HG02642 (cell line): Measurements from ENCODE around the gene RPL36A.
A peak's percentile ranks its signal among the peaks of the same experiment; 100 is the strongest.

ENCODE experiments used
- ATAC-seq: cut with Tn5 transposase; IDR thresholded peaks from one replicate; pipeline ENCODE4 v1.9.1; 2021; ENCODE audit warnings: mild to moderate bottlenecking; ENCODE audit not compliant: unreplicated experiment, poor library complexity

The RPL36A gene

DNA sequence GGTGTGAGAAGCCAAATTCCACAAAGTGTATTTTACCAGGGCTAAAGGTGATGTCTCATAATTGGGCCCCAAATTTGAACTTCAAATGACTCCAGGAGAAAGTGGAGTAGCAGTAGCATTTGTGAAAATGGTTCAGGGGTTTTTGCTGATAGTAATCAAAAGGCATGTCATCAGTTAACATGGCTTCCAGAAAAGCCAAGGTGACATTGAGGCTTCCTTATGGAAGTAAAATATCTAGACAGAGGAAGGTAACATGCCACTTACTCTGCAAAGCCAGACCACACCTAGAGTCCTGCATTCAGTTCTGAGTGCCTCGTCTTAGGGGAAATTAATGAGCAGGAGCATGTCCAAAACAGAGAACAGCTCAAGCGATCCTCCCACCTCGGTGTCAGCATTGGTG is 2.2 kb upstream of the RPL36A start:
- ATAC-seq, result no peak

DNA sequence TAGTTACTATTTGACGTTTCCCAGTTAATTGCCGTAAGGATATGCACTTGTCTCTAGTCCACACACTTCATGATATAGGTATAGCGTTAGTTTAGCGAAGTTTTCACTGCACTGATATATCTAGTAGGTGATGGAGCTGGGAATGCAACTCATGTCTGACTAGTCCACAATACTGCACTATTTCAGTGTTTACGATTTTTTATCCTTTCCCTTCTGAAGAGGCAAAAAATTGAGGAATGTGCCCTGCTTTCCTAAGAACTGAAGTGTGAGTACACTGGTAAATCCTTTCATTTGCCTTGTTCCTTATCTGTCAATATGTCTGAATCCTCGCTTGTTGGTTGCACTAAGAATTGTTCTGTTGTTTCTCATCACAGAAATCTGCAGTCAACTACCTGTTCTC is 1.0 kb downstream of the RPL36A start:
- ATAC-seq, result no peak

DNA sequence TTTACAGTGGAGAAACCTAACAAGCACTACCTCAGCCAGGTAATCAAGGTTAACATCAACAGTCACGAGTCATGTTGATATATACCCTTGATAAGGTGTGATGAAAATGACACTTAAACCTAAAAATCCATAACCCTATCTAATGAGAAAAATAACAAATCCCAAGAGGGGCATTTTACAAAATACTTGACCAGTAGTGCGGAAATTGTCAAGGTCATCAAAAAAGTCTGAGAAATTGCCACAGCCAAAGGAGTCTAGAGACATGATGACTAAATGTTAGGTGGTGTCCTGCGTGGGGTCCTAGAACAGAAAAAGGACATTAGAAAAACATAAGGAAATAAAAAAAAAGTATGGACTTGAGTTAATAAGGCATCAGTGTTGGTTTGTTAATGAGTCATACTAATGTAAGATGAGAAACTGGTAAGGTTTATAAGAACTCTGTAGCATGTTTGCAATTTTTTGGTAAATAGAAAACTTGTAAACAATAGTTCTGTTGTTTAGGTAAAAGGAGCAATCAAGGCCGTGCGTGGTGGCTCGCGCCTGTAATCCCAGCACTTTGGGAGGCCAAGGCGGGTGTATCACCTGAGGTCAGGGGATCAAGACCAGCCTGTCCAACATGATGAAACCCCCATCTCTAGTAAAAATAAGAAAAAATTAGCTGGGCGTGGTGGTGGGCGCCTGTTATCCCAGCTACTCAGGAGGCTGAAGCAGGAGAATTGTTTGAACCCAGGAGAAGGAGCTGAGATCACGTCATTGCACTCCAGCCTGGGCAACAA is 2.9 kb downstream of the RPL36A start:
- ATAC-seq, result no peak

DNA sequence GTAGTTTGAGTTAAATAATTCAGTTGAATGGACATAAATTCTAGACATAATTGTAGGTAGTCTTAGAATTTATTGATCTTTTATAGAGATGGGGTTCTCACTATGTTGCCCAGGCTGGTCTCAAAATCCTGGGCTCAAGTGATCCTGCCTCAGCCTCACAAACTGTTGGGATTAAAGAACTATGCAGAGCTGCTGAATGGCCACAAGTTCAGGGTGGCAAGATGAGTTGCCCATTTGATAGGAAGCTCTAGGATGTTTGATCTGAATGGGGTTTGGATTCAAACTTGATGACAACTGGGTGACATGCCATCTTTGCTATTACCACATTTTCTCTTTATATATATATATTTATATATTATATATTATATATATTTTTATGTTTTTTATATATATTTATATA is 3.6 kb downstream of the RPL36A start:
- ATAC-seq, result no peak

DNA sequence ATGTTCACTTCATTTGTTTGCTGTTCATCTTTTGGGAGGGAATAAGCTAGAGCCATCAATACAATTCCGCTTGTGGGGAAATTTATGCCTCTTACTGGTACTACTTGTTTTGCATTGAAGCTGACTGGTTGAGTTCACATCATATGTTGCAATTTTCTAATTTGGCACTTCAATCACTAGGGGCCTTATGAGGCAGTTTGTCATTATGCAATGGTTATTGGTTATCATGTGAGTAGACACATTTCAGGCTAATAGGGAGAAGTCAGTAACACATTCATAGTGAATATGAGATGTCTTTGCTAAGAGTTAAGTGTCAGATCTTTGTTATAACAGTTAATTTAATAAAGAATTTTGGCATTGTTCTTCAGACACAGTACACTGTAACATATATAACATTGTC is 5.0 kb downstream of the RPL36A start:
- no peak for ATAC-seq

DNA sequence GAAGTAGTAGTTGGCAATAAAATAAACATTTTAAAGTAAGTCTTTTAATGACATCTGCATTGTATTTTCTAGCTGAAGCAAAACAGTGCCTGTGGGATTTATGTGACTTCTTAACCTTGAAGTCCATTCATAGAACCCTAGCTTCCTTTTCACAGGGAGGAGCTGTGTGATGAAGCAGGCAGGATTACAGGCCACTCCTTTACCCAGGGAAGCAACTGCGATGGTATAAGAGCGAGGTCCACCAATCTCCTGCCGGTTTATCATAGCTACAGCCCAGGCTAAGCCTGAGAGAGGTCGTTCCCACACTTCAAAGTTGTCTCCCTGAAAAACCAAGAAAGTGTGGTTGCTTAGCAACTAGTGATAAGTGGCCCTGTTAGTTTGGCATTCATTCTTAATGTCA is 7.0 kb downstream of the RPL36A start:
- no peak for ATAC-seq

DNA sequence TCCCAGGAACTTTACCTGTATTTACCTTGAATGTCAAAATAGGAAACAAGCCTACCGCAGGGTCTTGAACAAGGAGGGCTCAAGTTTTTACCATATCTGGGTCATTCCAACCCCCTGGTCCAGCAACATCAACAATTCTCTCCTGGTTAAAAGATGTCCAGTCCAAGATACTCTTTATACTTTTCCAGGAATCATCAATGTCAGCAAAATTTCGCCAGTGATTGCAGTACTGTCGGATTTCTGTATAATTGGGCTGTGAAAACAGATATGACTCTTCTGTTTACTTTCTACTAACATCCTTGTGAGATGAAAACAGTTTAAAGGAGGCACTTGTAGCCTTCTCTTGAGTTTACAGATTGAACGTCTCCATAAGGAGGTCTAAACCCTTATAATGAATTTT is 7.9 kb downstream of the RPL36A start:
- no peak for ATAC-seq

DNA sequence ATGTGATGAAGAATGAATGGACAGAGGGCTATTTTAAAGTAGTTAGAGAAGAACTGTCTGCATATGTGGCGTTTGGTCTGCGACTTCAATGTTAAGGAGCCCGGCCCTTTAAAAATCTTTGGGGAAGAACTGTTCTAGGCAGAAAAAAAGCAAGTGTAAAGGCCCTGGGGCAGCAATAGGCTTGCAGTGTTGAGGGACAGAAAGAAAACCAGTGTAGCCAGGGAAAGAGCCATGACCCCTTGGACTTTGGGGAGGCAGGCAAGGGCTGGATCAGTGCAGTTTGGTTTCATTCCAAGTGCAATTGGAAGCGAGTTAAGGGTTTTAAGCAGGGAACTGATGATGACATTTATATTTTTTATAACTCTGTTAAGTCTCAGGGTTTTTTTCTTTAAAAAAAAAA is 9.0 kb downstream of the RPL36A start:
- ATAC-seq, result no peak

DNA sequence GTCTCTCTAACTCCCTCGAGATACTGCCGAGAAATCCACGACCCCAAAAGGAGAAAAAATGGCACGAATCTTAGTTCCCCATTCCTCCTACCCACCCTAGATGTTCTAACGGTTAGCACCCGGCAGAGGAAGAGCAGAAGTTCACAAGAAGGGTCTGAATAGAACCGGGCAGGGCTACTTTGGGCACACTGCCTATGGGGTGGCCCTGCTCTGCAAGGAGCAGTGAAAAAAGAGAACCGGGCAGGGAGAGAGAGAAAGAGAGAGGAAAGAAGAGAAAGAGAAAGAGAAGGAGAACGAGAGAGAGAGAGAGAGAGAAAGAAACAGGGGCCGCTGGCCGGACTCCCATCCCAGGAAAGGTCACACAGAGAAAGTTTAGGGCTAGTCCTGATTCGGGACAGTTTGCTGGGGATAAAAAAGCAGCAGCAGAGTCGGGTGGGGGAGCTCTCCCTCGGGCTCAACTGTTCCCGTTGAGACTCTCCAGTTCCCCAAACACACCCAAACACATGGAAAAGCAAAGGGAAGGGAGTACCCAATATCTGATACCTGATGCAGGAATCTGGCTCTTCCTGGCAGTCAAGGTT is 16.4 kb downstream of the RPL36A start:
- no peak for ATAC-seq

DNA sequence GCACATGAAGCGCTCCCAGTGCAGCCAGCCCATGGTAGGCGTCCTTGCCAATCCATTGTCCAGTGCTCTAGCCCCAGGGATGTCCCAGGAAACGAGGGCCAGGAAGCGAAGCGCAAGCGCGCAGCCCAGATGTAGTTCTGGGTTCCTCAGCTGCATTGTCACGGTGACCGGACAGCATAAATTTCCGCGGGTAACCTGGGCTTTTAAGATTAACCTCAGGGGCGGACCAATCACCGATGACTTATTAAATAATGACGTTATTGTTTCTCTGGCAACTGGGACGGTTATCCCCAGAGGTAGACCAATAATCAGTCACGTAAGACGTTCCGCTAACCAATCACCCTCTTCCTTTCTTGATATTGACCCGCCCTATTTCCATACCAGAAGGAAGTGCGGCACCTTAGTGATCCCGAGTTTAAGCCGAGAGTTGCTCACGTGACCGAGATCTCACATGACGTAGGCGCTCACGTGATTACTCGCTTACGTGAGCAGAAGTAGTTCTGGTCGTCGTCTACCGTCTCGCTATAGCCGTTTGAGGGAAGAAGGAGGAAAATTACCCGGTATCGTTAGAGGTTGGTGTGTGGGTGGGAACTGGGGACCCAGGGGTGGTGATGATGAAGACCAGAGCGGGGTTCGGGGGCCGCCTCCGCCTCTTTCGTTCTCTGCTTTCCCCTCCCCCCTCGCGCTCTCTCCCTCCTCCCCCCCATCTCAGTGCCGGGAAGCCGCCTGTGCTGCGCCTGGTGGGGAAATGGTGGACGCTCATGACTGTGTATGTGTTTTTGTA is 17.1 kb downstream of the RPL36A start, which contains the start of the genes GLA and HNRNPH2:
Gene GLA, minus strand, starts transcription at position 178 of the 784 bp plus-strand sequence. Its CDS starts 22 bp downstream, at position 156.
Gene HNRNPH2, plus strand, starts transcription at position 475 of the 784 bp plus-strand sequence. CDS start 3,767 bp downstream, outside the sequence.
- peak; percentile 94 for ATAC-seq

DNA sequence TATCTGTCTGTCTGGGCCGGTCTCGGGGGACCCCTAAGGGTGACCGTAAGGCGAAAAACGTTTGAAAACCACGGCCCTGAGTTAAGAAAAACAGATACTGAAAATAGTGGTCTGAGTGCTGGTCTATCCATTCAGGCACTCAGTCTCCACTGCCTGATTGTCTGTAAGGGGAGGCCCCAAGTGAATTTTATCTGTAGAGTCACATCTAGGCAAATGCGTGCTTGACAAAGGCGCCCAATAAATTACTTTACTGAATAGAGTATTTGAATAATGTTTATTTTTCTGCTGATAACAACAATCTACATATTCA is 17.7 kb downstream of the RPL36A start:
- ATAC-seq, result no peak

DNA sequence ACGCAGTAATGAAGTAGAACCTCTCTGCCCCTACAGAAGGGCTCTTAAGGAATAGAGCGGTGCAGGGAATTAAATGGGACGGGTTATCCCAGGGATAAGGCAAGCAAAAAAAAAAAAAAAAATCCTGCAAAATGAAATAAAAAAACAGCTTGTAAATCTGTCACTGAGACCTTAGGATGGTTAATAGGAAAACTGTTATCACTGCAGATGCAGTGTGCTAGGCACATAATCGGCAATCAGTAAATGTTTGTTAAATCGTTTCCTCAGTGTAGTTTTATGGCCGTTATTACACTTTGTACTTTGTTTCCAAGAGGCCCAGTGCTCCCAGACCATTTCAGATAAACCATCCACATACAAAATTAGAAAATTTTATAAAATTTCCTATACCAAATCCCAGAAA is 18.2 kb downstream of the RPL36A start:
- no peak for ATAC-seq

DNA sequence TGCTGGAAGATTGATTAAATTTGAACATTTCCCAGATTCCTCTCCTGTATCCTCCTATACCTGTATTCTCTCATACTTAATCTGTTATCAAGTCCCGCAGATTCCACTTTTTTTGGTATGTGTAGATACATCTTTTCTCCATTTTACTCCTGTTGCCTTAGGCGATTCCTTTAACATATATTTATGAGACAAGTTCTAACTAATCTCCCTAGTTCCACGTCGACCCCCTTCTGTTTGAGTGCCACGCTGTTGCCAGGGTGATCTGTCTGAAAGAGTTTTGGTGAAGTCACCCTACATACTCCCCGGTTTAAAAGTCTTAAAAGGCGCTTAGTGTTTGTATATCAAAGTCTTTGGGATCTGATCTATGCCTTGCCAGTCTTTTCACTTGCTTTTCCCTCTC is 19.6 kb downstream of the RPL36A start:
- ATAC-seq, result no peak

DNA sequence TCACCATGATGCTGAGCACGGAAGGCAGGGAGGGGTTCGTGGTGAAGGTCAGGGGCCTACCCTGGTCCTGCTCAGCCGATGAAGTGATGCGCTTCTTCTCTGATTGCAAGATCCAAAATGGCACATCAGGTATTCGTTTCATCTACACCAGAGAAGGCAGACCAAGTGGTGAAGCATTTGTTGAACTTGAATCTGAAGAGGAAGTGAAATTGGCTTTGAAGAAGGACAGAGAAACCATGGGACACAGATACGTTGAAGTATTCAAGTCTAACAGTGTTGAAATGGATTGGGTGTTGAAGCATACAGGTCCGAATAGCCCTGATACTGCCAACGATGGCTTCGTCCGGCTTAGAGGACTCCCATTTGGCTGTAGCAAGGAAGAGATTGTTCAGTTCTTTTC is 21.2 kb downstream of the RPL36A start:
- ATAC-seq, result no peak

DNA sequence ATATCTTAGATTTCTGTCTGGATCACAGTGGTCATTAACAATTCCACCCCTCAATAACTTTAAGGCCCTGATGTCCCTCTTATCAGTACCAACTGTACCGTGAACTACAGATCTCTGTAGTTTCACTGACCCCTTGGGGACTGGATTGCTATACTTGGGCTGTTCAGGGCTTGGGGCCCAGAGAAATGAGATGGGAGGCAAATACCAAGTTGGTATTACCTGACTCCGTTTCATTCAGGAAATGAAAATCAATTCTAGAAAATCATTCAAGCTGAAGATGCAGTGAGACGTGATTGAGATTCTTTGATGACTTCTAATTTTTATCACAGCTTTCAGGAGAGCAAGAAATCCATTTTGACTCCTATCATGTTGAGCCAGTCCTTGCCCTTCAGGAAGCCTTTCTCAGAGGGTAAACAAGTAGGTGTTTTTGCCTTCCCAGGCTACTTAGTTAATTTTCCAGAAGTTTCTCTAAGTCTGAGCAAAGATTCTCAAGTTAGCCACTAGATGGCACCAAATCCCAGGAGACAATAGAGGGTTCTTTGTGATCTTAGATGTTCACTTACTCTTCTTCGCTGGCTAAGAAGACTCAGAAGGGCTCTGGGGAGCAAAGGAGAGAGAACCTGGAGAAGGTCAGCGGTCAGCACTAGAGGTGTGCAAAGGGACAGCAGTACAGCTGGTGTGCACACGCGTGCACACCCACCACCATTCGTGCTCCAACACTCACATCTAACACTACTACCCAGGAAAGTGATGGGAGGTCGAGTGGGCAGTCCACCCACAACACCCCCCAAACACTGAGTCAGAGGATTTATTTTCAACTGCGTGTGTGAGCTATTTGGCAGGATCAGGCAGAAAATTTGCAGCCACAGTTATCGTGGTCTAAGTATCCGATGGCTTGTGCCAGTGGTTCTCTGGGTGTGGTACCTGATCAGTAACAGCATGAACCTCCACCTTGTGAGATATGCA is 24.7 kb downstream of the RPL36A start:
- peak; percentile 54 for ATAC-seq

DNA sequence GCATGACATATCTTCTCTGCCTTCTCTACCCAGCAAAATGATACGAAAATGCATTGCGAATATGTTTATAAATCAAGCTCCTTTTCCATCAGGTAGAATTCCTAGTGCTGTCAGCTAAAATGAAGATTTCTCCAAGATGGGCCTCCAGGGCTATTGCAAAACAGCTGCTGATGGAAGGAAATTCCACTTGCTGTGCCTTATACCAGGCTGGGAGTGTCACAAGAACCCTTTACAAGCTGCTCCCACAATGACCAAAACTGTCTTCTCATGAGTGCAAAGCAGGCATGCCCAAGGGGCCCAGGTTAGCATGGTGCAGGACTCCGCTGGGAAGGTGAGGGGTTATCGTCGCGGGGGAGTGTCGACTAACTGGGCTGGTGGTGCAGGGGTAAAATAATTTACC is 25.9 kb downstream of the RPL36A start:
- ATAC-seq, result no peak

DNA sequence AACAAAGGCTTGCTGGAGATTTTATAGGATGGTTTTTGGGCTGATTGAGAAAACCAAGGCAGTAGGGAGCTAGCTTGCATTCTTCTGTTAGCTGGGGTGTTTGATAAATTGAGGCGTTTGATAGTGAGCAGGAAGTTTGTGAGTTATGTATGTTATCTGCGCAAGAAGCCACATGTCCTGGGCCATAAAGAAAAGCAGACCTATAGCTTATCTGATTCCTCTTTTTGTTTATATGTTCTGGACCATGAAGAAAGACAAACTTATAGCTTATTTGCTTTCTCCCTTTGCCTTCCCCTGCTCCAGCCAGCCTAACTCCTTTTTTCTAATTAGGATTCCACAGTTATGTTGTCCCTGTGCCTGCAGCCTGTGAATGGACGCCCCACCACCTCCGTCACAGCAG is 26.4 kb downstream of the RPL36A start:
- ATAC-seq, result no peak

DNA sequence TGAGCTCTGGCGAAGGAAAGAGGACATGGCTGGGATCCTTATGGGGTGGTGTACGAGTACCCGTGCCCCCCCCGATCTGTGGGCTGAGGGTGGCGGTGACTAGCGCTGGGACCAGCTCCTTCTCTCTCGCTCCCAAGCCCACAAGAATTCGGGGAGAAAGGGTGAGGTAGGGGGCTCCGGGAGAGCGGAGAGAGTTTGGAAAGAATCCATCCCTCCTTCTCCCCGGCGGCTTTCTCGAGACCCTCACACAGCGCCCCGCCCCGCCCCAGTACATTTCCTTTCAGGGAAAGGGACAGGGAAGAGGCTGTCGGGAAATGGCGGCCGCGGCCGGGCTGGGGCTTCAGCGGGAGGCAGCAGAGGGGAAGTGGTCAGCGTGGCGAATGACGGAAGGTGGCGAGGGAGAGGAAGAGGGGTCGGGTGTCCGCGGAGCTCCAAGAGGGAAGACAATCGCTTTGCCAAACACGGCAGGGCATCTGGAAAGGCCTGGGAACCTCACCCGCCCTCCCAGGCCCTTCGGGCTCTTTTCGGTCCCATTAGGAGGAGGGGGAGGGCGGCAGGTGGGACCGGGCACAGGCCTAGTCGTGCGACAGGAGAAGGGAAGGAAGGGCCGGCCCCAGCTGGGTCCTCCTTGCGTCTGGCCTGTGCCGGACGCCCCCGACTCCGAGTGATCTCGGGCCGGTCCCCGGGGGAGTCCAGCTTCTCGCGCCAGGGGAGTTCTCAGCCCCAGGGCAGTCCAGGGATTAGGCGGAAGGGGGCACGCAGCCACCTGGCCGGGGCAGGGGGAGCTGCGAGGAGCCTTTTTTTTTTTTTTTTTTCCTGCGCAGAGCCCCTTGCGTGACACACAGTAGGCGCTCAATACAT is 27.4 kb downstream of the RPL36A start:
- peak; percentile 57 for ATAC-seq

DNA sequence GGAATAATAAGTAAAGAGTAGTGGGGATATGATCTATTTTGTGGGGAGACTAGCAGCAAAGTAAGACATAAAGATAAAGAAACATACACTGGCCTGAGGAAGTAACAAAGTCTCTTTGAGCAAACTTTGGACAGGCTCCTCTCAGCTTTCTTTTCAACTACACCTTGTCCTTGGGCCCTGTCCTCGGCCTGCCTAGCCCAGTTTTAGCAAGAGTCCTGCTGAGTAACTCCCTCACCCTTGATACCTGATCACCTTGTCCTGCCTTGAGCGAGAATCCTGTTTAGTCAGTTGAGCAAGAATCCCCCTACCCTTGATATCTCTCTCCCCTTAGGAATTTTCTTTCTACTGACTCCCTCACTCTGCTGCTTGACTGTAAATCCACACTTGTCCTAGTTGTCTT is 28.7 kb downstream of the RPL36A start:
- ATAC-seq, result no peak
